PC-9 (cell line): Measurements from ENCODE around the gene UBAP2.

Source experiments
- EZH2 ChIP-seq: fragments of 200-600 bp; sonication (generic); IDR thresholded peaks from 2 replicates; pipeline ENCODE4 v1.8.0; 2017; ENCODE audit warnings: antibody characterized with exemption, low read depth
- TF ChIP-seq, protein P1 (sequence below): fragments of 200-600 bp; sonication (generic); conservative IDR thresholded peaks from 2 replicates; pipeline ENCODE4 v1.6.1; 2017; ENCODE audit warnings: mixed run types, antibody characterized with exemption, mild to moderate bottlenecking, moderate library complexity

DNA sequence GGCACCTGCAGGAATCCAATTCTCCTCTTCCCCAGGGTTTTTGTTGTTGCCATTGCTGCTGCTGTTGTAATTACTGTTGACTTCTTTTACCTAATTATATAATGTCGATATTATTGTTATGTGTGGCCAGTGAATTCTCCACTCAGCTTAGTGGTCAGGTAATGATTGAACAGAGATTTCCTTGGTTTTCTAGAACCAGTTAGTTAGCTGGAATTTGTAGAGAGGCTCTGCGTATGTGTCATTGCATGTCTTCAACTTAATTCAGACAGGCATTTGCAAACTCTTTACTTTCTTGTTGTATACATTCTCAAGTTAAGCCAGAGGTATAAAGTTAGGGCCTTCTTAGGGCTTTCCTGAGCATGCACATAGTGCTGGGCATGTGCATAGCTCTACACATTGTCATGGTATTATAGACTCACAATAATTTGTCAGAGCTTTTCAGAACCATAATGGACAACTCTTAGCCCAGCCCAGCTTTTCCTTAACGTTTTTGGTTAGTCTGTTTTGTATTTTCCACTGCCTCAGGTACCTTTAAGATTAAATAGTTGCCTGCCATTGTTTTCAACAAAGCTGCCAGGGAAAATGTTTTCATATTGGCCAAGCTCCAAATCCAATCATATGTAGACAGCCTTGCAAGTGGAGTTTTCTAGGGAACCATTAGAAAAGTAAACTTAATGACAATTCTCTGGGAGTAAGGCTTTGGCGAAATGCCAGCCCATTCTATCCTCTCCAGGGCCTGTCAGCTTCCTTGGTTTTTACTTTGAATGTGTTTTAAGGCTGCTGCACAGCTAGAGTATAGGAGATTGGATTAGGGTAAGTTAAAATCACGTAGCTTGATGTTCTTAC is 163.6 kb downstream of the UBAP2 start:
- TF ChIP-seq, protein P1, sequence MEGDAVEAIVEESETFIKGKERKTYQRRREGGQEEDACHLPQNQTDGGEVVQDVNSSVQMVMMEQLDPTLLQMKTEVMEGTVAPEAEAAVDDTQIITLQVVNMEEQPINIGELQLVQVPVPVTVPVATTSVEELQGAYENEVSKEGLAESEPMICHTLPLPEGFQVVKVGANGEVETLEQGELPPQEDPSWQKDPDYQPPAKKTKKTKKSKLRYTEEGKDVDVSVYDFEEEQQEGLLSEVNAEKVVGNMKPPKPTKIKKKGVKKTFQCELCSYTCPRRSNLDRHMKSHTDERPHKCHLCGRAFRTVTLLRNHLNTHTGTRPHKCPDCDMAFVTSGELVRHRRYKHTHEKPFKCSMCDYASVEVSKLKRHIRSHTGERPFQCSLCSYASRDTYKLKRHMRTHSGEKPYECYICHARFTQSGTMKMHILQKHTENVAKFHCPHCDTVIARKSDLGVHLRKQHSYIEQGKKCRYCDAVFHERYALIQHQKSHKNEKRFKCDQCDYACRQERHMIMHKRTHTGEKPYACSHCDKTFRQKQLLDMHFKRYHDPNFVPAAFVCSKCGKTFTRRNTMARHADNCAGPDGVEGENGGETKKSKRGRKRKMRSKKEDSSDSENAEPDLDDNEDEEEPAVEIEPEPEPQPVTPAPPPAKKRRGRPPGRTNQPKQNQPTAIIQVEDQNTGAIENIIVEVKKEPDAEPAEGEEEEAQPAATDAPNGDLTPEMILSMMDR: no peak
- no peak for TF ChIP-seq EZH2
